GM21576 (cell line): Measurements from ENCODE around the gene PTPRQ.

ENCODE experiments used
- ATAC-seq: cut with Tn5 transposase; IDR thresholded peaks from one replicate; pipeline ENCODE4 v1.9.1; 2021; ENCODE audit warnings: mild to moderate bottlenecking, moderate library complexity; ENCODE audit not compliant: unreplicated experiment

The PTPRQ gene

DNA sequence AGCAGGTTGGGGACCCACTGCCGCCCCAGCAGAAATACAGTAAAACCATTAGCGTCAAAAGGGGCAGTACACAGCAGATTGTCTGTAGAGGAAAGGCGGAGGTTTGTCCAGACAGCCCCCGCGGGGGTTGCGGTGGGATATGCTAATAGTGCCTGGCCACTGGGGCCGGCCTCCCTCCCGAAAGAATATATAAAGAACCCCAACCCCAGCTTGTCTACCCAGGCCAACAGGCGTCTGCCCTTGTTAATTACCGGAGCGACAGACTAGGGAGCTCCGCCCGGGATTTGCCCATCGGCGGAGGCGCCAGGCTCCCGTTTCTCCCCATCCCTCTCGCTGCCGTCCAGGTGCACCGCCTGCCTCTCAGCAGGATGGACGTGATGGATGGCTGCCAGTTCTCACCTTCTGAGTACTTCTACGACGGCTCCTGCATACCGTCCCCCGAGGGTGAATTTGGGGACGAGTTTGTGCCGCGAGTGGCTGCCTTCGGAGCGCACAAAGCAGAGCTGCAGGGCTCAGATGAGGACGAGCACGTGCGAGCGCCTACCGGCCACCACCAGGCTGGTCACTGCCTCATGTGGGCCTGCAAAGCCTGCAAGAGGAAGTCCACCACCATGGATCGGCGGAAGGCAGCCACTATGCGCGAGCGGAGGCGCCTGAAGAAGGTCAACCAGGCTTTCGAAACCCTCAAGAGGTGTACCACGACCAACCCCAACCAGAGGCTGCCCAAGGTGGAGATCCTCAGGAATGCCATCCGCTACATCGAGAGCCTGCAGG, 272.8 kb downstream of the PTPRQ start, which contains the start of gene MYF5:
Gene MYF5 (plus strand): TSS at position 217 of the 774 bp plus-strand sequence. CDS start 152 bp downstream, at position 369.
- no peak for ATAC-seq

DNA sequence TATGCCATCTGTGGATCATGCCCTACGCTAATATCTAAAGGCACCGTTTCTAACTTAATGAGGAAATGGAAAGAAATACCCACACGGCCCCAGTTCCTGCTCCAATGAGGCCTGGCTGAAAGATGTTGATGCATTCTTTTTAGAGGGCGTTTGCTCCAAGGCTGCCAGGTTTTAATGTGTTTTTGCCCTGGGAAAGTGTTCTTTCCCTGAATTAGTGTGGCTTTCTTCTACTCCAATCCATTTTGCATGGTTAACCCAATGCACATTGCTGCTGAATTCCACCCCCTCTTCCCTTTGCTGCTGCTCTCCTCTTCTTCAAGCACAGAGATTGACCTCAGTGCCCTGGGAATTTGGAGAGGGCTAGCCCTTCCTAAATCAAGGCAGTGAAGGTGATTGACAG, 273.8 kb downstream of the PTPRQ start:
- no peak for ATAC-seq

- no peak for ATAC-seq
Measured at GRCh38 chr12:80720516-80720915, 276.5 kb downstream of the PTPRQ start.

DNA sequence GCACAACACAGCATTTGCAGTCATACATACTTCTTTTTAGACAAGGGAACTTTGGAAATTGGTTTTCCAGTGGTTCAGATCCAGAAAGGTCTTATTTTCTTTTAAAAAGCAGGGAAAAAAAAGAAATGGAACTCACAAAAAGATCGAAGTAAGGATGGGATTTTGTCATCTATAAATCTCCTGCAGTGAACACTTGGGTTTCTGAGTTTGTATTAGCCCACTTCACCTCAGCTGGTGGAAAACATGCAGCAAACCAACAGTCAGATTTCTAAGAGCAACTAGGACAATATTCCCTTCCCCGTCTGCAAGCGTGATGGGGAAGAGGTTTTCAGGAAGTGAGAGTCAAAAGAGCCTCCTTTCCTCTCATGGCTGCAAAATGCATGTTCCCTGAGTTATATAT, 277.3 kb downstream of the PTPRQ start:
- no peak for ATAC-seq
